ENCODE measurements around the gene KCNJ6.

DNA sequence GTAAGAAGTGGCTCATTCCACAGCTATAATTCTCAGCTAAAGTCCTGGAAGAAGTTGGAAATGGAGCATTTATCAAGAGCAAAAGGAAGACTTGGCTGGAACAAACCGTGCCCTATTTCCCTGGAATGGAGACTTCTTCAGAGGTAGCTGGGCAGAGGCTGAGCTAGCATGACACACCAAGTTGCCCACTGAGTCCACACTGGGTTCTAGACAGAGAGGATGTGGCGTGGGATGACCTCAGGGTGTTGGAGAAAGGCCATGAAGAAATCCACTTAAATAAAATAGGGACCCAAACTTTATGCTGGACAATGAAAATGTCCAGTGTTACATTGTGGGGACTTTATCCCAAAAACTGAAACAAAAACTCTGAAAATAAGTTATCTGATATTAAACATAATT, 116.2 kb downstream of the KCNJ6 start:
- TF ChIP-seq, protein P1, sequence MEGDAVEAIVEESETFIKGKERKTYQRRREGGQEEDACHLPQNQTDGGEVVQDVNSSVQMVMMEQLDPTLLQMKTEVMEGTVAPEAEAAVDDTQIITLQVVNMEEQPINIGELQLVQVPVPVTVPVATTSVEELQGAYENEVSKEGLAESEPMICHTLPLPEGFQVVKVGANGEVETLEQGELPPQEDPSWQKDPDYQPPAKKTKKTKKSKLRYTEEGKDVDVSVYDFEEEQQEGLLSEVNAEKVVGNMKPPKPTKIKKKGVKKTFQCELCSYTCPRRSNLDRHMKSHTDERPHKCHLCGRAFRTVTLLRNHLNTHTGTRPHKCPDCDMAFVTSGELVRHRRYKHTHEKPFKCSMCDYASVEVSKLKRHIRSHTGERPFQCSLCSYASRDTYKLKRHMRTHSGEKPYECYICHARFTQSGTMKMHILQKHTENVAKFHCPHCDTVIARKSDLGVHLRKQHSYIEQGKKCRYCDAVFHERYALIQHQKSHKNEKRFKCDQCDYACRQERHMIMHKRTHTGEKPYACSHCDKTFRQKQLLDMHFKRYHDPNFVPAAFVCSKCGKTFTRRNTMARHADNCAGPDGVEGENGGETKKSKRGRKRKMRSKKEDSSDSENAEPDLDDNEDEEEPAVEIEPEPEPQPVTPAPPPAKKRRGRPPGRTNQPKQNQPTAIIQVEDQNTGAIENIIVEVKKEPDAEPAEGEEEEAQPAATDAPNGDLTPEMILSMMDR (IDR thresholded peaks at IDR 0.05; ENCODE audit: insufficient read depth, low read depth, low read length), result no peak
- TF ChIP-seq EZH2 (IDR thresholded peaks at IDR 0.05; ENCODE audit: insufficient read depth, low read length), result no peak

Data from astrocyte (in vitro differentiated cells and primary cell).